Peyer's patch (tissue), 4 donors: Measurements from ENCODE around the gene BEND7. TPM values are rescaled to one million over a fixed set of nuclear protein-coding genes. Genes with fewer than 3 reads are reported as not detected.

Experiments used
- DNase-seq, 3 donors: peaks; one replicate each; pipeline ENCODE4 v3.0.0-alpha.2; 2017 to 2019
- H3K27ac ChIP-seq, 4 donors: fragments of 200-600 bp; sonication (generic); one replicate each; pipeline ENCODE4 v1.5.1; 2016 to 2019
- H3K27me3 ChIP-seq, 2 donors: fragments of 200-600 bp; sonication (generic); one replicate each; pipeline ENCODE4 v1.5.1; 2019
- H3K36me3 ChIP-seq, 3 donors: fragments of 200-600 bp; sonication (generic); one replicate each; pipeline ENCODE4 v1.5.1; 2016 to 2019
- H3K4me1 ChIP-seq, 4 donors: fragments of 200-600 bp; sonication (generic); one replicate each; pipeline ENCODE4 v1.5.1; 2016 to 2019
- H3K4me3 ChIP-seq, 4 donors: fragments of 200-600 bp; sonication (generic); 1 replicate in 3 of 4; 2 replicates in 1 of 4; pipeline ENCODE4 v1.5.1; 2016 to 2019; ENCODE audit warnings: mild to moderate bottlenecking in 1 of 4
- H3K9me3 ChIP-seq, 4 donors: fragments of 200-600 bp; sonication (generic); one replicate each; pipeline ENCODE4 v1.5.1; 2016 to 2019; ENCODE audit warnings: mild to moderate bottlenecking in 1 of 4
- POLR2A ChIP-seq, 2 donors: fragments of 450-650 bp; IDR thresholded peaks; one replicate each; pipeline ENCODE4 v1.5.1; 2017; ENCODE audit warnings: antibody characterized with exemption in 2 of 2, mild to moderate bottlenecking in 2 of 2, moderate library complexity in 2 of 2
- total RNA-seq, 4 donors: library from RNA; depleted of rRNA; stranded (reverse); fragments of >200 nt; gene quantifications; one replicate each; pipeline ENCODE4 v1.1.0, GENCODE V29; 2016
- TF ChIP-seq, protein P1 (sequence below), 6 experiments: fragments of 450-650 bp in 4 of 6; fragments of 200-600 bp in 2 of 6; sonication (generic) in 1 of 6; IDR thresholded peaks; one replicate each; pipeline ENCODE4 v1.5.1; 2017 to 2019; ENCODE audit warnings: antibody characterized with exemption in 6 of 6, mild to moderate bottlenecking in 3 of 6, moderate library complexity in 1 of 6

BEND7 gene
- total RNA-seq, 4 donors from 2014 or later = 23.1 to 136 (median 97.8) TPM

DNA sequence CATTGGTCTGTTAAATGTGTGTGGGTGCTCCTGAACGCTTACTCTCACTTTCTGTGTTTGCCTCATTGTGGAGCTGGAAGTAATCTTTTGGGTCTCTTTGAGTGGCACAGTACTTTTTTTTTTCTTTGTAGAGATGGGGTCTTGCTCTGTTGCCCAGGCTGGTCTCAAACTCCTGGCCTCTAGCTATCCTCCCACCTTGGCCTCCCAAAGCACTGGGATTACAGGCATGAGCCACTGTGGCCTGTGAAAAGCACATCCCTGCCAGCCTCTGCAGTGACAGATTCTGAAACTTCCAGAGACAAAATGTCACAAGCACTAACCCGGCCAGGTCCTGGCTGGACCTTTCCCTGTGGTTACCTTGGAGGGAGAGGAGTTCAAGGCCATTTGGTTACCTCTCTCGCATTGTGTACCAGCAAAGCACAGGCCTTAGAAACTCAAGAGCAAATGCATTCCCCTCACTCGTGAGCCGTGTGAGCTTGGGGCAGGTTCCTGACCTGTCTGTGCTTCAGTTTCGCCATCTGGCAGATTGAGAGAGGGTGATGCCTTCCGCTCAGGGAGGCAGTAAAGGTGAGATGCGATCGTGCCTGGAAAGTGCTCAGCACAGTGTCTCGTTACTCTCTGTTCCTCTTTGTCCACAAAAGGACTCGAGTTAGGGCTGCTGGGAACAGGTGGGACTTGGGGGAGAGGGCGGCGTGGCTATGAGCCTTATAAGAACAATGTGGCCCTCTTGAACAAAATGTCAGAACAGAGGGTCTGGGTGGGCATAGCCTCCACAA lies 108.1 kb downstream of the BEND7 start:
- Histone ChIP-seq H3K27me3 (no peaks in the 10 kb centered on the region), H3K9me3 (peaks cover 0 to 4% (median 0%) of the 10 kb centered on the region in 4 donors), H3K27ac (no peak overlapping the region), H3K4me1 (no peaks in the 10 kb centered on the region), H3K4me3 (no peak overlapping the region), H3K36me3 (no peaks in the 10 kb centered on the region)
- TF ChIP-seq, protein P1, sequence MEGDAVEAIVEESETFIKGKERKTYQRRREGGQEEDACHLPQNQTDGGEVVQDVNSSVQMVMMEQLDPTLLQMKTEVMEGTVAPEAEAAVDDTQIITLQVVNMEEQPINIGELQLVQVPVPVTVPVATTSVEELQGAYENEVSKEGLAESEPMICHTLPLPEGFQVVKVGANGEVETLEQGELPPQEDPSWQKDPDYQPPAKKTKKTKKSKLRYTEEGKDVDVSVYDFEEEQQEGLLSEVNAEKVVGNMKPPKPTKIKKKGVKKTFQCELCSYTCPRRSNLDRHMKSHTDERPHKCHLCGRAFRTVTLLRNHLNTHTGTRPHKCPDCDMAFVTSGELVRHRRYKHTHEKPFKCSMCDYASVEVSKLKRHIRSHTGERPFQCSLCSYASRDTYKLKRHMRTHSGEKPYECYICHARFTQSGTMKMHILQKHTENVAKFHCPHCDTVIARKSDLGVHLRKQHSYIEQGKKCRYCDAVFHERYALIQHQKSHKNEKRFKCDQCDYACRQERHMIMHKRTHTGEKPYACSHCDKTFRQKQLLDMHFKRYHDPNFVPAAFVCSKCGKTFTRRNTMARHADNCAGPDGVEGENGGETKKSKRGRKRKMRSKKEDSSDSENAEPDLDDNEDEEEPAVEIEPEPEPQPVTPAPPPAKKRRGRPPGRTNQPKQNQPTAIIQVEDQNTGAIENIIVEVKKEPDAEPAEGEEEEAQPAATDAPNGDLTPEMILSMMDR (IDR thresholded peaks at IDR 0.05) = no peak
- TF ChIP-seq POLR2A (IDR thresholded peaks at IDR 0.05) = no peak
- DNase-seq = no peak

DNA sequence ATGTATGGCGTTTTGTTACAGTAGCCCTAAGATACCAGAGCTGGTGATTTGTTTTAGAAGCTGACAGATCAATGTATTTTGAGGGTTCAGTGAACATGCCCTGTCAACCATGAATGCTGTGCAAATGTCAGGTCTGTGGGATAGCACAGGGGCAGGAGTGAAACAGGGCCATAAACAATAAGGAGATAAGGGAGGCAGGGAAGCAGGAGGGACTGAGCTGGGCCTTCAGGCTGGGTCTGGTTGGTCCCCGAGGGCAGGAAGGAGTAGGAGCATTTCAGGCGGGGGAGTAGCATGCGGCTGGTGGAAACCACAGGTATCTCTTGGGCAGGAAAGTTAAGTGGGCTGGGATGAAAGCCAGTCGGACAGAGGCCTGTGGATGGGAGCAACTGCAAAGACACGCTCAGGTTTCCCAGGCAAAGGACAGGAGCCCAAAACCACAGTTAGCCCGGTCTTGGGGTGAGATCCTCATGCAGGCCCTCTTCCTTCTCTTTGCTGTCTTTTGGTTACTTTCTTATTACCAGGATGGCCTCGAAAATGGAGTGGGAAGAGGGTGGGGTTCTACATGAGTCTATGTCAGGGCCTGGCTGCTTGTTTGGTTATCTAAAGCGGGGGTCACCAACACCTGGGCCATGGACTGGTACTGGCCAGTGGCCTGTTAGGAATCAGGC lies 111.2 kb downstream of the BEND7 start:
- Histone ChIP-seq H3K4me3 (no peak overlapping the region), H3K27ac (no peak overlapping the region), H3K9me3 (no peaks in the 10 kb centered on the region), H3K36me3 (no peaks in the 10 kb centered on the region), H3K4me1 (no peaks in the 10 kb centered on the region), H3K27me3 (no peaks in the 10 kb centered on the region)
- no peak for TF ChIP-seq POLR2A (IDR thresholded peaks at IDR 0.05)
- TF ChIP-seq, protein P1 (IDR thresholded peaks at IDR 0.05) = no peak
- no peak for DNase-seq

DNA sequence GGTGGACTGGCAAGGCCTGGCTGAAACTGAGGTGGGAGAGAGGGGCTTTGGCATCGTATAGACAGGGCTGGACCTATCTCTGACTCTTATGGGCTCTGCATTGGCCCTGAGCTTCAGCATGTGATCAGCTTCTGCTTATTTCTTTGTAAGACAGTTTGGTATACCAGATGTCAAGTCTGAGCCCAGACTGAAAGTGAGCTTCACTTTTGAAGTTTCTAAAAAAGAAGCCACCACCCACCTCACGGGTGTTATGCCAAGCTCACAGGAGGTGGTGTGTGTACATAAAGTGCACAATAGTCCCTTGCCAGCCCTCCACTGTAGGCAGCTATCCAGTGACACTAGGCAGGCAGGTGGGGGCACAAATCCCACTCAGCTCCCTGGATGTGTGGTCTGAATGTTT lies 112.1 kb downstream of the BEND7 start:
- TF ChIP-seq POLR2A (IDR thresholded peaks at IDR 0.05) = no peak
- TF ChIP-seq, protein P1 (IDR thresholded peaks at IDR 0.05) = no peak
- Histone ChIP-seq H3K9me3 (no peaks in the 10 kb centered on the region), H3K27me3 (no peaks in the 10 kb centered on the region), H3K36me3 (no peaks in the 10 kb centered on the region), H3K27ac (no peak overlapping the region), H3K4me1 (no peaks in the 10 kb centered on the region), H3K4me3 (no peak overlapping the region)
- no peak for DNase-seq

DNA sequence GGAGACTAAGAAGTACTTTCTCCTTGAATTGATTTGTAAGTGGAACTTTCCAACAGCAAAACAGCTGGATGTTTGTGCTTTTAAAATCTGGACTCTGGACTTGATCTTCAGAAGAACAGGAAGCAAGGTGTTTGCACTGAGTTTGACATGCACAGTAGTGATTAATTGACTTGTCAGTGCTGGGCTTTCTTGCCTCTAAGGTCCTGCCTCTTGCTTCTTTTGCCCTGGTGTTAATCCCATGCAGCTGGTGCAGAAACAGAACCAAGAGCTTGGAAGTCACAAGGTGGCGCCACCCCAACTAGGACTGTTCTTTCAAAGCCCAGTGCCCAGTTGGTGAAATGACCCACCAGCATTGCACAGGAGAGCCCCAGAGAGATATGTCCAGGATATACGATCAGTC lies 114.0 kb downstream of the BEND7 start:
- no peaks in the 10 kb centered on the region for H3K27me3 ChIP-seq
- no peak overlapping the region for H3K4me3 ChIP-seq
- H3K4me1 ChIP-seq = no peaks in the 10 kb centered on the region
- no peaks in the 10 kb centered on the region for H3K9me3 ChIP-seq
- DNase-seq = peak in 2 of 3 donors; percentile 67
- TF ChIP-seq, protein P1 (IDR thresholded peaks at IDR 0.05) = peak in 4 of 6 experiments; percentile 10 to 51 (median 48)
- TF ChIP-seq POLR2A (IDR thresholded peaks at IDR 0.05) = no peak
- no peaks in the 10 kb centered on the region for H3K36me3 ChIP-seq
- peak overlapping the region in 1 of 4 donors; percentile 59 for H3K27ac ChIP-seq

DNA sequence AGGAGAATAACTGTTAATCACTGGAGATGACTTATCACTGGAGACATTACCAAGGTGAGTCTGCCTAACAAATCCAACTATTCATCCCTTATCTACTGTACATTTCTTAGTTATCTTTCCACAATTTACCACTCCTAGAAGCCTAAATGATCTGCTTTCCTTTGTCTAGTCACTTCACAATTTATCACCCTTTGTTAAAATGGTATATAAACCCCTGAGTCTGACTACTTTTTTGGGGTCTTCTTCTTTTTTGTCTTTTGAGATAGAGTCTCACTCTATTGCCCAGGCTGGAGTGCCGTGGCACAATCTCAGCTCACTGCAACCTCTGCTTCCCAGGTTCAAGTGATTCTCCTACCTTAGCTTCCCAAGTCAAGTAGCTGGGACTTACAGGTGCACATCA lies 114.7 kb downstream of the BEND7 start:
- DNase-seq = no peak
- no peaks in the 10 kb centered on the region for H3K4me1 ChIP-seq
- no peaks in the 10 kb centered on the region for H3K36me3 ChIP-seq
- H3K9me3 ChIP-seq = no peaks in the 10 kb centered on the region
- no peak for TF ChIP-seq POLR2A (IDR thresholded peaks at IDR 0.05)
- TF ChIP-seq, protein P1 (IDR thresholded peaks at IDR 0.05) = no peak
- no peaks in the 10 kb centered on the region for H3K27me3 ChIP-seq
- H3K4me3 ChIP-seq = no peak overlapping the region
- no peak overlapping the region for H3K27ac ChIP-seq
